DLD1 (cell line): Measurements from ENCODE around the gene SPC24.
"Not testable (repeated sequence)": the region's sequence is repeated elsewhere in the genome, so short reads cannot be mapped to it uniquely, and the experiment has no call there.

Source experiments
- in situ Hi-C: cut with HindIII; loops from 2 replicates; pipeline ENCODE4 v1.10.0; 2017; ENCODE audit warnings: low sequenced_read_pairs

SPC24 gene

DNA sequence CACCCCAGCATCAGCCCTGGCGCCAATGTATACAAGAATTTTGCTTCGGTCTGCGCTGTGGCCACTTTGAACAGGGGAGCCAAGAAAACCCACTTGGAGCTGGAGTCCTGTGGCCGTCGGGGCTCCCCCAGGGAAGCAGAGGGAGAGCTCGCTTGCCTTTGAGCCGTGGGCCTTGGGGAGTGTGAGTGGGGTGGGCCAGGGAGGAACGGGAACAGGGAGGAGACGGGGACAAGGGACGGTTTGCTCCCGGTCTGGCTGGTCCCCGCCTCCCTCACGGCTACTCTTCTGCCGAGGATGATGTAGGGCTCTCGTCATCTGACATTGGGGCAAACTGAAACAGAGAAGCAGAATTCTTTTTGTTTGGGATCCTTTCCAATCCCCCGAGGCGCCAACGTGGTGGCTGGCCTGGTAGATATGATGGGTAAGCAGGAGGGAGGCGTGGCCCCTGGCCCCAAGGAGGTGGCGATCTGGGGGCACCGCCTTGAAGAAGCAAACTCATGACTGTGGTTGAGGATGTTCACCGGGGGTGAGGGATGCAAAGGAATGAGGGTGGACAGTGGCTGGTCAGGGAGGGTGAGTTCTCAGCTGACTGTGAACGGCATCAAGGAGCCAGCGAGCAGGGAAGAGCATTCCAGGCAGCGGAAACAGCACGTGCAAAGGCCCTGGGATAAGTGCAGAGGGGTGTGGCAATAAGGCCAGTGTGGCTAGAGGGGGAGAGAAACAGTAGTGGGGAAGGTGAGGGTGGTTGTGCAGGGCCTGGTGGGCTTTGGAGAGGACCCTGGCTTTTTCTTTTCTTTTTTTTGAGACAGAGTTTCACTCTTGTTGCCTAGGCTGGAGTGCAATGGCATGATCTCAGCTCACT, 10.9 kb upstream of the SPC24 start:
- in situ Hi-C loops: no loop called here

DNA sequence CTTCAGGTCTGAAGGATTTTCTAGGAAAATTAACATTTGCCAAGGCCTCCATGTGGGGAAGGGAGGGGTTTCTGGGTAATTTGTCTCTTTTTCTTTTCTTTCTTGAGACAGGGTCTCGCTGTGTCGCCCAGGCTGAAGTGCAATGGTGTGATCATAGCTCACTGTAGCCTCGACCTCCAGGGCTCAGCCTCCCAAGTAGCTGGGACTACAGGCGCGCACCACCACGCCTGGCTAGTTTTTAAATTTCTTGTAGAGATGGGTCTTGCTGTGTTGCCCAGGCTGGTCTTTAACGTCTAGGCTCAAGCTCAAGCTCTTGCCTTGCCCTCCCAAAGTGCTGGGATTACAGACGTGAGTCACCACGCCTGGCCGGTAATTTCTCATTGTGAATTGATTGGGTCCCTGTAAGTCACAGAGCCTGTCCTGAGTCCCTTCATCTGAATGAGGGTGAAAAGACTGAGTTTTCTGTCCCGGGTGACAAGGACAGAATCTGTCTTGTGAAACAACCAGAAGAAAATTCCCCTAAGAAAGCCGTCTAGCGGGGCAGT, 10.0 kb upstream of the SPC24 start:
- in situ Hi-C loops: no loop called here

DNA sequence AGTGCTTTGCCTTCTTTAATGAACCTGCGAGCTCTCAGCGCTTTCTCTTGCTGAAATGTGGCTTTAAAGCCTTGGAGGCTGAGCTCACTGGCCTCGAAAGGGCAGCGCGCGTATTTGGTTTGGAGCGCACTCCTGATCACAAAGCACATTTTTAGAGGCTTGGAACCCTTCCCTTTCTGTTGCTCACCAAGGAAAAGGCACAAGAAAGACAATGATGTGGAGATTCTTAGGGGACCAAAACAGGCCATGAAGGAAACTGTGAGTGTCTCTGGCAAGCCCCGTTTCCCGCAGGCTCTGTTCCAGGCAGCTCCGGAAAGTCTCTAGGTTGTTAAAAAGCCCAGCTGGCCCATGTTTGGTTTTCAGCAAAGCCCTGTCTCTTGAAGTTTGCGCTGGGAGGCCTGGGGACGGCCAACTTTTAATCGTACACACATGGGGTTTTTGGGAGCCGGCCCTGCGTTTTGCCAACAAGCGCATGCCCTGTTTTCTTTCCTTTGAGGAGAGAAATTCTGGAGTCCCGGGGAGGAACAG, 9.4 kb upstream of the SPC24 start:
- in situ Hi-C loops: no loop called here

DNA sequence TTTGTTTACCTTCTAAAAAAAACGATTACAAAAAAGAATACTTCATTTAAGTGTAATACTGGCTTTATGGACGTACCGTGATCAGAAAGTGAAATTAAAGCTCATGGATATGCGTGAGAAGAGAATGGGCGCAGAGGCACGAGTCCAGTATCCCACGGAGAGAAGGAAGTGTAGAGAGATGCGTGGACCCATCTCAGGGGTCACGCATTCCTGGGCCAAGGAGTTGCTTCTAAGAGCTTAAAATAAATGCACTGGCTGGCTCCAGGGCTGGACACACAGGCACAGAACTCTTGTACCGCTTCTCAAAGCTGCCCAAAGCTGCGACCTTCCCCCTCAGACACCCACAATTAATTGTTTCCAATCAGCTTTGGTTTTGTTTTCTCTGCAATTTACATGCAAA, 8.7 kb upstream of the SPC24 start:
- in situ Hi-C loops: no loop called here

DNA sequence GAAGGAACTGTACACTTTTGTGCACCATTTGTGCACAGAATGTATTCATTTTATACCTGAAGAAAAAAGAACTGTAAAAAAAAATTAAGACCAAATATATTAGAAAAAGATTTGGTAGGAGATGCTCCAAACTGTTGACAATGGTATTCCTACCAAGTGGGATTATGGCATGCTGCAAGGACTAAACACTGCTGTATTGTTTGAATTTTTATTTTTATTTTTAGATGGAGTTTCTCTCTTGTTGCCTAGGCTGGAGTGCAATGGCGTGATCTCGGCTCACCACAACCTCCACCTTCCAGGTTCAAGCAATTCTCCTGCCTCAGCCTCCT, 4.8 kb upstream of the SPC24 start:
- in situ Hi-C loops: not testable (repeated sequence)

DNA sequence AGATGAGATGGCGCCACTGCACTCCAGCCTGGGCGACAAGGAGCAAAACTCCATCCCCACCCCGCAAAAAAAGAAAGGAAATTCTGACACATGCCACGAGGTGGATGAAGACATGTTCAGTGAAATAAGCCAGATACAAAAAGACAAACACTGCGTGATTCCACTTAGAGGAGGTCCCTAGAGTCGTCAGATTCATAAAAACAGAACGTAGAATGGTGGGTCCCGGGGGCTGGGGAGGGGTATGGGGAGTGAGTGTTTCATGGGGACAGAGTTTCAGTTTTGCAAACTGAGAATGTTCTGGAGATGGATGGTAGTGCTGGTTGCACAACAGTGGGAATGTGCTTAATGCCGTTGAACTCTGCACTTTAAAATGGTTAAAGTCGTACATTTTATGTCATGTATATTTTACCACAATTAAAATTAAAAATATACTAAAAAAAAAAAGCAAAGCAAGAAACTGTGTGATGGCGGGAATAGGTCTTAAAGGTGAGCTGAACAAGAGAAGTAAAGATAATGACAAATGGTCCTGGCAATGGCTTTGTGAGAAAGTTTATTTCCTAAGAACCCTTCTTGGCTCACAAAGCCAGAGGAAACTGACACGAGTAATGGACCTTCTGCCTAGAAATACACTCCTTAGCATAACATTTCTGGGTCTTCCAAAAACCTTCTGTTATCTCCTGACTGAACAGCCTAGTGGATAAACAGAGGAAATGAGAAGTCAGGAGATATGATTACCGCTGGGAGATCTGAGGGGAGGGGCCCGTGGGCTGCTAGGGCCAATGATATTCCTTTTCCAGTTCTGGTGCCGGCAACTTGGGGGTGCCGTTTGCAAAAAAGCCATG, 4.2 kb upstream of the SPC24 start:
- in situ Hi-C loops: no loop called here

DNA sequence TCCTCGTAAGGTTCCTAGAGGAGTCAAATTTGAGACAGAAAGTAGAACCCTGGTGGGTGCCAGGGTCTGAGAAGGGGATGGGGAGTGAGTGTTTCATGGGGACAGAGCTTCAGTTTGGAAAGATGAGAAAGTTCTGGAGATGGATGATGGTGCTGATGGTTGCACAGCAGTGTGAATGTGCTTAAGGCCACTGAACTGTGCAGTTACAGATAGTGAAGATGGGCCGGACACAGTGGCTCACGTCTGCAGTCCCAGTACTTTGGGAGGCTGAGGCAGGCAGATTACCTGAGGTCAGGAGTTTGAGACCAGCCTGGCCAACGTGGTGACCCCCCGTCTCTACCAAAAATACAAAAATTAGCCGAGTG, 917 bp downstream of the SPC24 start:
- in situ Hi-C loops: no loop called here

DNA sequence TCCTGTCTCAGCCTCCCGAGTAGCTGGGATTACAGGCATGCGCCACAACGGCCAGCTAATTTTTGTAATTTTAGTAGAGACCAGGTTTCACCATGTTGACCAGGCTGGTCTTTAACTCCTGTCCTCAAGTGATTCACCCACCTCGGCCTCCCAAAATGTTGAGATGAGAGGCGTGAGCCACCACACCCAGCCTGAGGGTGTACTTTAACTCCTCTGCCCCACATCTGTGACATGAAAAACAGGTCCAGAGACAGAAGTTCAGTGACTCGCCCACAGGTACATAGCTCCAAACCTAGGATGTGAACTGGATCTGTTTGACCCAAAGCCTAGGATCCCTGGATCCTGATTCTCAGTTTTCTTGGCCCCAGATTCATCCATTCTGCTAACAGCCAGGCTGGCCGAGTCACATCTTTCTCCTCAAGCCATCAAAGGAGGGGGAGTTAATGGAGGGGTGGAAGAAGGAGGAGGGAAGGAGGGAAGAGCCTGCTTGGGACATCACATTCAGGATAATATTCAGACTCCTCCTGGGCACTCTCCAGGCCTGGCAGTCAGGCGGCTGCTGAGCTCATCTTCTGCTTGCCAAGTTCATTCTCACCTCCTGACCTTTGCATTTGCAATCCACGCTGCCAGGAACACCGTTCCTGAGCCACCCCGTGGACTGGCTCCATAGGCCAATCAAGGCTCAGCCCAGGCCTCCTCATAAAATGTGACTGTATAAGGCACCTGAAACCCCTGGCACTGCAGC, 3.1 kb downstream of the SPC24 start:
- in situ Hi-C loops: no loop called here

DNA sequence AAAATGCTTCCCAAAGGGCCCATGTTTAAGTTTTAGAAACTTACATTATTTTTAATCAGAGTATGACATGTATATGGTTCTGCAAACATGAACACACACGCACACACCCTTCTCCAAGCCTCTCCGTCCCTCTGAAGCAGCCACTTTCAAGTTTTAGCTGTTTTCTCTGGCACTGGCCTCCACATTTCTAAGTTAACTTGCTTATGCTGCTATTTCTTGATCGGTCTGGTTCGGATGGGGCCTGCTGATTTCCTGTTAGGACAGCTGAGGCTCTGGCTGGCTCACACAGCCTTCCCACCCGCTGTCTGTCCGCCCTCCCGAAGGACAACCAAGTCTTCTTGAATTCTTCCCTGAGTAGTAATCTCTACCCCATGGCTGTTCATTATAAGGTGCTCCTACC, 4.4 kb downstream of the SPC24 start:
- in situ Hi-C loops: no loop called here

DNA sequence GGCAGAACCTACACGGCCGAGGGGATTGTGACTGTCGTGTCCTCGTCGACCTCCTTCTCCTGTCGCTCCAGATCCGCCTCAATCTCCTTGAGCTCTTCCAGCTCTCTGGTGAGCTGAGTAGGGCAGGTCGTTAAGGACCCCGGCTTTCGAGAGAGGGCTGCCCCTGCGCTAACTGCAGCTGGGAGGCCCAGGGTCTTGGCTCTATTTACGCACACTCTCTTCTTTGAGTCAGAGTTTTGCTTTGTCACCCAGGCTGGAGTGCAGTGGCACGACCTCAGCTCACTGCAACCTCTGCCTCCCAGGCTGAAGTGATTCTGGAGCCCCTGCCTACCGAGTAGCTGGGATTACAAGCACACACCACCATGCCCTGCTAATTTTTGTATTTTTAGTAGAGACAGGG, 7.6 kb downstream of the SPC24 start:
- in situ Hi-C loops: no loop called here

DNA sequence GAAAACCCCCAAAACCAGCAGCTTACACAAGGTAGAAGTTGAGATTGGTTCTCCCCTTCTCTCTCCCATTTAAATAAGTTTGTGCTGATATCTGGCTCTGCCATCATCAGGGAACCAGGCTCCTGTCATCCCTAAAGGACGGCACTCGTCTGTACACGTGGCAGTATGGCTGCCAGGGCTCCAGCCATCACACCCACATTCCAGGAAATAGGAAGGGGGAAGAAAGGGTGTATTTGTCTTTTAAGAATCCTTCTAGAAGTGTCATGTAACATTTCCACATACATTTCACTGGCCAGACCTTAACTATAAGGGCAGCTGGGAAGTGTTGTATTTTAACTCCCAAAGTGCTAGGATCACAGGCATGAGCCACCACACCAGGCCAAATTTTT, 10.1 kb downstream of the SPC24 start:
- in situ Hi-C loops: no loop called here

DNA sequence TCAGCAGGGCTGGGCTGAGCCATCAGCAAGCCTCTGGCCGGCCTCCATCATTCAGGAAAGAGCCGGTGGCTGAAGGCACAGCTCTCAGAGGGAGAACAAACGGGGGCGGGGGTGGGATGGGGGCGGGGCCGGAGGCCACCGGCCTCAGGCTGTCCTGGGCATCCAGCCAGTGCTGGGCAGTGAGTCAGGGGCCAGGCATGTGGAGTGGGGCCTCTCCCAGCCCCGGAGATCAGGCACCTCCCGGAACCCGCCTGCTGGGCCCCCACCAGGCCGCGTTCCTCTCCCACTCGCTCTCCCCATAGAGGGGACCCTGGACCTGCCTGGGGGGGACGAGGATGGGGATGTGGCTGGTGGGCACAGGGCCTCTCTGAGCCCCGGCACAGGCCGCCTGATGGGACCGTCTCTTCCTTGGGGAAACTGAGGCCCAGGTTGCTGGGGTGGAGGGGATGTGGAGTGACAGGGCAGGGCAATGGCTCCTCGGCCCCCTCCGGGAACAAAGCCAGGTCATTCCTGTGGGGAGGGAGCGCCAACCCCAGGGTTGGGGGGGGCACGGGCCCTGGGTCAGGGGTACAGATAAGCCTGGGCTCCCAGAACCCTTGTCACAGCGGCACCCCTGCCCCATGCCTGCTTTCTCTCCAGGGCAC, 12.9 kb downstream of the SPC24 start:
- in situ Hi-C loops: no loop called here

DNA sequence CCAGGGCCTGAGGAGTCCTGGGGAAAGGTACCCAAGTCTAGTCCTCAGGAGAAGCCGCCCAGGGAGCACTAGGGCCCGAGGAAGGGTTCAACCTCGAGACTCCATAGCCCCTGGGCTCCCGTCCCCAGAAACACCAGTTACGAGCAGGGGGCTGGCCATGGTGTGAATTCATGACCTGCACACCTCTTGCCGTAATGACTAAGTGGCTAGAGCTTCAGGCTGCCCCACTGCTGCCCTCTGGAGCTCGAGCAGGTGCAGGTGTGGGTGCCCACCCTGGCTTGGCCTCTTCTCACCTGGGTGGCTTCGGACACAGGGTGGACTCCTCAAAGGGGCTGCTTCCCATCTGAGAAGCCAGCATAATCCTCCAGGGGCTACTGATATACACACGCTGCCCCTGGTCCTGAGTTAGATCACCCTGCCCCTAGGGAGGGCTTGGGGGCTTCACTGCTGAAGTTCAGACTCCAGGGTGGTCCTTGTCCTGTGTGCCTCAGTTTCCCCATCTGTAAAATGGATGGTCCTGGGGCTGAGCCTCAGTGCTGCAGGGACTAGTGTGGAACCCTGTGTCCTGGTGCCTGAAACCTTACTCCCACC, 13.6 kb downstream of the SPC24 start:
- in situ Hi-C loops: no loop called here

DNA sequence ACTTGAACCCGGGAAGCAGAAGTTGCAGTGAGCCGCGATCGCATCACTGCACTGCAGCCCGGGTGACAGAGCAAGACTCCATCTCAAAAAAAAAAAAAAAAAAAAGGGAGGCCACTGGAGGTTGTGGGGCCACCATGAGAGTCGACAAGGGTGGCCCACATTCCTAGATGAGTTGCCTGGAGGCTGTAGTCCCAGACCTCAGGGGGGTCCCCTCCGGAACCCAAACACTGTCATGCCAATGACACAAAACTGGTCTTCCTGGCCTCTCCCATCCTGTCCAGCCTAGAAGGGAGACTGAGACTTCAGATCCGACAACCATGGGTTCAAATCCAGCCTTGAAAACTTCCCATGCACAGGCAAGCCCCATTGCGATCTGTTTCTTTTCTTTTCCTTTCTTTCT, 14.7 kb downstream of the SPC24 start:
- in situ Hi-C loops: no loop called here

DNA sequence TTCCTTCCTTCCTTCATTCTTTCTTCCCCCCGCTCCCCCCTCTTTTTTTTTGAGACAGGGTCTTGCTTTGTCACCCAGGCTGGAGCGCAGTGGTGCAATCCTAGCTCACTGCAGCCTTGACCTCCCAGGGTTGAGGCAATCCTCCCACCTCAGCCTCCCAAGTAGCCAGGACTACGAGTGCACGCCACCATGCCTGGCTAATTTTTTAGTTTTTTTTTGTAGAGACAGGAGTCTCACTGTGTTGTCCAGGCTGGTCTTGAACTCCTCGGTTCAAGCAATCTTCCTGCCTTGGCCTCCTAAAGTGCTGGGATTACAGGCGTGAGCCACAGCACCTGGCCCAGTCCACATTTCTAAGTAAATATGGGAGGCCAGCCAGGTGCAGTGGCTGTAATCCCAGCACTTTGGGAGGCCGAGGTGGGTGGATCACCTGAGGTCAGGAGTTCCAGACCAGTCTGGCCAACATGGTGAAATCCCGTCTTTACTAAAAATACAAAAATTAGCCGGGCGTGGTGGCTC, 15.5 kb downstream of the SPC24 start:
- in situ Hi-C loops: not testable (repeated sequence)

DNA sequence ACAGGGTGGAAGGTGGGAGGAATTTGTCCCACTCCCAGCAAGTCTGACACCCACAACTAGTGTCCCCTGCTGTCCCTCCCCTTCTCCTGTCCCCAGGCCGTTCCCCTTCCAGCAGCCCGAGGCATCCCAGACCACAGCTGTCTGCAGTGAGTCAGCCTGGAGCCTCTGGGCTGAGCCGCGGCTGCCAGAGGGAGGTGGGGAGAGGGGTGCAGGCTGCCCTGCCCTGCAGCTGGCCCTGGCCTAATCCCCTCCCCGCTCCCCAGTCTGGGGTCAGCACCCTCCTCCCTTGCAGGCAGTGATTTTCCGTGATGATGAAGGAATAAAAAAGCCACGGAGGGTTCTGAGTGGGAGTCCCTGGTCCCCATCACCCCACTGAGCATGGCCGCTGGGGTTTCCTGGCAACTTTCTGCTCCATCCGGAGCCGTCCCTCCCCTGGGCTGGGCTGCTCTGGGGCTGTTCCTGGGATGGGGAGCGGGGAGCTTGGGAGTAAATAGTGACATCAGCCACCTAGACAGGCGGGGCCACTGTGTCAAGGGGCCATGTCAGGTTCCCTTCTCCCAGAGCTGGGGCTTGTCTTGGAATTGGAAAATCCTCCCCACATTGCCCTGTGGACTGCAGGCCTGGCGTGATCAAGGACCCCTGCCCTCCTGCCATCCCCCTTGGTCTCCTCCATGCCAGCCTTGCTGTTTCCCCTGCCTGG, 16.8 kb downstream of the SPC24 start:
- in situ Hi-C loops: no loop called here

DNA sequence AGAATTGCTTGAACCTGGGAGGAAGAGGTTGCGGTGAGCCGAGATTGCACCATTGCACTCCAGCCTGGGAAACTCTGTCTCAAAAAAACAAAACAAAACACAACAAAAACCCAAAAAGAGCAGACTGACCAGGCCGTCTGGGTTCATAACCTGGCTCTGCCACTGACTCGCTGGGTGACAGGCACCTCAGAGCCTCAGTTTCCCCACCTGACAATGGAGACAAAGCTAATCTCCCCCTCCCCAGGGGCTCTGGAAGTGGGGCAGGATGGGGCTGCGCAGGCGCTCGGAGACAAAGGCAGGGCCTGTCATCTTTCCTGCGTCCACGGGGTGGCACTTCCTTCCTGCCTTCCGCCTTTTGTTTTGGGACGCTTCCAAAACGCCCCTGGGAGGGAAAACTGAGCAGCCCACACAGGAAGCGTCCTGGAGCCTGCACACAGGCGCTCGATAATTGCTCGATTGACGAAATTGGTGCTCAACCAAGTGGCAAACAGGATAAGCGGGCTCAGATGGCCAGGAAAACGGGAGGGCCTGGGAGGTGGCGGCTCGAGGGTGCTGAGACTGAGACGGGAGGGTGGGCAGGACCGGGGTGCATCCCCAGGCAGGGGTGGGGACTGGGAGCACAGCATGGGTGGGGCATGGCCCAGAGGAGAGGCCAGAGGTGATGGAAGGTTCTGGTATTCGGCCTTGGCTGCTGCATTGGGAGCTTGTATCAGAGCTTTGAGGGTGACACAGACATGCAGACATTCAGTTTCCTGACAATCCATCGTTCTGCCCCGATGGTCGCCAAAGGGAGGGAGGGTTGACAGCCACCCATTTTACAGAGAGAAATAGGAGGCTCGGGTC, 17.8 kb downstream of the SPC24 start:
- in situ Hi-C loops: no loop called here

DNA sequence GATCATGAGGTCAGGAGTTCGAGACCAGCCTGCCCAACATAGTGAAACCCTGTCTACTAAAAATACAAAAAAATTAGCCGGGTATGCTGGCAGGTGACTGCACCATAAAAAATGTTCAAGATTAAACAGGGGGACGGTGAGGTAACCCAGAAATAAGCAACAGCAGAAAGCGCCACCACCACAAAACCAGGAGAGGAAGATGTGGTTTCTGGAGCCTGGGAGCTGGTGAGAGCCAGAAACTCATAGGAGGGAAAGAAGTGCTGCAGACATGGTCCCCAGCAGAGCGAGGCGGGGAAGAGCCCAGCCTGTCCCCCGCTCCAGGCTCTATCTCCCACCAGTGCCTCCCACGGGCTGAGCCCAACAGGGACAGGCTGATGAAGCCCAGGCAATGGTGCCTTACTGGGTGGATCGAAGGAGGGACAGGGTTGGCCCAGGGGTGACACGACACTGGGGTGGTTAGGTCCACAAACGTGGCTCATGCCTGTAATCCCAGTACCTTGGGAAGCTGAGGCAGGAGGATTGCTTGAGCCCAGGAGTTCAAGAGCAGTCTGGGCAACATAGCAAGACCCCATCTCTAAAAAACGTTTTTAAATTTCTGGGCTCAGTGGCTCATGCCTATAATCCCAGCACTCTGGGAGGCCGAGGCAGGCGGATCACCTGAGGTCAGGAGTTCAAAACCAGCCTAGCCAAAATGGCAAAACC, 19.0 kb downstream of the SPC24 start:
- in situ Hi-C loops: no loop called here
